ENCODE results near the gene NAB2. TPM values are rescaled to one million over a fixed set of nuclear protein-coding genes. Genes with fewer than 3 reads are reported as not detected.

Gene NAB2
- total and polyA plus RNA-seq, 9 of the 15 experiments (the other 6 are each of a cell fraction or from before 2014, with no cell fraction given): 0.45 to 40.9 (median 20.4) TPM

DNA sequence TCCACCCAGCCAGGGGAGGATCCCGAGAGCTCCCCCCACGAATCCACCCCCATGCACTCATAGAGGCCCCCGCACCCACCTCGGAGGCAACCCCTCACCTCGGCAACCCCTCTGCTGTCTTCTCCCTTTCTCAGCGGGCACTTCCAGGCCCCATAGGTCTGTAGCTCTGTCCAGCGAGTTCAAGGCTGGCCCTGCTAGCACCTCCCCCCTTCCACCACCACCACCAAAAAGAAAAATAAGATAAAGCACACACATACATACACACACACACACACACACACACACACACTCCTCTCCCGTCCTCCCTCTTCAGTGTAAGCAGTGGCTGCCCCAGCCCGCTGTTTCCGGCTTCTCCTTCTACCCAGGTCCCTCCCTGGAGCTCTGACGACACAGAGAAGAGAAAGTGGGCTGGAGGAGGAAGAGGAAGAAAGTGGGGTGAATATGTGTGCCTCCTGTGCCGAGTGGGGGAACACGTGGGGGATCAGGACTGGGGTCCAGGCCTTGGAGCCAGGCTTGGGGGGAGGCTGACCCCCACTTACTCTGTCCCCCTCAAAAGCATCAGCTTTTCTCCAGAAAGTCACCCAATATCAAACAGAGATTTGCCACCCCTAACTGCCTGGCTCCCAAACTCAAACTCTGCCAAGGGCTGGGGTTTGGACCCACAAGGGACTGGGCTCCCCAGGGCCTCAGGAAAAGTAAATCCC is 22.3 kb downstream of the NAB2 start, which contains the start of gene STAT6 (continued):
- TF ChIP-seq PPARD (CRISPR knock-in tag; IDR thresholded peaks at IDR 0.05): no peak
- no peak for TF ChIP-seq CBX5 (IDR thresholded peaks at IDR 0.05; ENCODE audit: borderline replicate concordance, low read depth)
- no peak for TF ChIP-seq SRSF3 (IDR thresholded peaks at IDR 0.05; ENCODE audit: insufficient read depth, low read length)
- TF ChIP-seq NCOA6 (IDR thresholded peaks at IDR 0.05): no peak
- TF ChIP-seq, protein P1, sequence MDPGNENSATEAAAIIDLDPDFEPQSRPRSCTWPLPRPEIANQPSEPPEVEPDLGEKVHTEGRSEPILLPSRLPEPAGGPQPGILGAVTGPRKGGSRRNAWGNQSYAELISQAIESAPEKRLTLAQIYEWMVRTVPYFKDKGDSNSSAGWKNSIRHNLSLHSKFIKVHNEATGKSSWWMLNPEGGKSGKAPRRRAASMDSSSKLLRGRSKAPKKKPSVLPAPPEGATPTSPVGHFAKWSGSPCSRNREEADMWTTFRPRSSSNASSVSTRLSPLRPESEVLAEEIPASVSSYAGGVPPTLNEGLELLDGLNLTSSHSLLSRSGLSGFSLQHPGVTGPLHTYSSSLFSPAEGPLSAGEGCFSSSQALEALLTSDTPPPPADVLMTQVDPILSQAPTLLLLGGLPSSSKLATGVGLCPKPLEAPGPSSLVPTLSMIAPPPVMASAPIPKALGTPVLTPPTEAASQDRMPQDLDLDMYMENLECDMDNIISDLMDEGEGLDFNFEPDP (CRISPR knock-in tag; IDR thresholded peaks at IDR 0.05): no peak
- no peak for TF ChIP-seq DACH1 (IDR thresholded peaks at IDR 0.05; ENCODE audit: partially characterized antibody)
- peak; percentile 40 to 64; a peak in 1 of 4 replicates for TF ChIP-seq ARNT (IDR thresholded peaks at IDR 0.05)
- TF ChIP-seq PTBP1 (IDR thresholded peaks at IDR 0.05; ENCODE audit: low read depth, low read length): no peak
- TF ChIP-seq FOS (IDR thresholded peaks at IDR 0.05; ENCODE audit: extremely low read depth, insufficient read length): no peak
- peak; percentile 25; the same call in 1 of the 2 replicates for TF ChIP-seq SPI1 (IDR thresholded peaks at IDR 0.05; ENCODE audit: borderline replicate concordance, low read depth, low read length)
- no peak for TF ChIP-seq ZSCAN29 (IDR thresholded peaks at IDR 0.05)
- TF ChIP-seq TEAD2 (tag; IDR thresholded peaks at IDR 0.05): no peak
- no peak for TF ChIP-seq SIN3A (IDR thresholded peaks at IDR 0.05; ENCODE audit: borderline replicate concordance in 2 of 2, control insufficient read depth in 1 of 2, low read depth in 2 of 2, low read length in 2 of 2)
- TF ChIP-seq ZNF311 (CRISPR knock-in tag; IDR thresholded peaks at IDR 0.05): no peak; the same call in 1 of the 2 replicates
- TF ChIP-seq TAF9B (IDR thresholded peaks at IDR 0.05; ENCODE audit: partially characterized antibody): no peak
- no peak for TF ChIP-seq PHTF2 (CRISPR knock-in tag; IDR thresholded peaks at IDR 0.05)
- peak; percentile 28; the same call in 1 of the 2 replicates for TF ChIP-seq ATF7 (IDR thresholded peaks at IDR 0.05)
- TF ChIP-seq, protein P2, sequence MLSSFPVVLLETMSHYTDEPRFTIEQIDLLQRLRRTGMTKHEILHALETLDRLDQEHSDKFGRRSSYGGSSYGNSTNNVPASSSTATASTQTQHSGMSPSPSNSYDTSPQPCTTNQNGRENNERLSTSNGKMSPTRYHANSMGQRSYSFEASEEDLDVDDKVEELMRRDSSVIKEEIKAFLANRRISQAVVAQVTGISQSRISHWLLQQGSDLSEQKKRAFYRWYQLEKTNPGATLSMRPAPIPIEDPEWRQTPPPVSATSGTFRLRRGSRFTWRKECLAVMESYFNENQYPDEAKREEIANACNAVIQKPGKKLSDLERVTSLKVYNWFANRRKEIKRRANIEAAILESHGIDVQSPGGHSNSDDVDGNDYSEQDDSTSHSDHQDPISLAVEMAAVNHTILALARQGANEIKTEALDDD (IDR thresholded peaks at IDR 0.05): no peak
- TF ChIP-seq, protein P3, sequence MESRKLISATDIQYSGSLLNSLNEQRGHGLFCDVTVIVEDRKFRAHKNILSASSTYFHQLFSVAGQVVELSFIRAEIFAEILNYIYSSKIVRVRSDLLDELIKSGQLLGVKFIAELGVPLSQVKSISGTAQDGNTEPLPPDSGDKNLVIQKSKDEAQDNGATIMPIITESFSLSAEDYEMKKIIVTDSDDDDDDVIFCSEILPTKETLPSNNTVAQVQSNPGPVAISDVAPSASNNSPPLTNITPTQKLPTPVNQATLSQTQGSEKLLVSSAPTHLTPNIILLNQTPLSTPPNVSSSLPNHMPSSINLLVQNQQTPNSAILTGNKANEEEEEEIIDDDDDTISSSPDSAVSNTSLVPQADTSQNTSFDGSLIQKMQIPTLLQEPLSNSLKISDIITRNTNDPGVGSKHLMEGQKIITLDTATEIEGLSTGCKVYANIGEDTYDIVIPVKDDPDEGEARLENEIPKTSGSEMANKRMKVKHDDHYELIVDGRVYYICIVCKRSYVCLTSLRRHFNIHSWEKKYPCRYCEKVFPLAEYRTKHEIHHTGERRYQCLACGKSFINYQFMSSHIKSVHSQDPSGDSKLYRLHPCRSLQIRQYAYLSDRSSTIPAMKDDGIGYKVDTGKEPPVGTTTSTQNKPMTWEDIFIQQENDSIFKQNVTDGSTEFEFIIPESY (CRISPR knock-in tag; IDR thresholded peaks at IDR 0.05): no peak
- no peak for TF ChIP-seq JUN (IDR thresholded peaks at IDR 0.05; ENCODE audit: borderline replicate concordance, low read depth, low read length)
- TF ChIP-seq JUN (CRISPR knock-in tag; IDR thresholded peaks at IDR 0.05; ENCODE audit: borderline replicate concordance): peak; percentile 66; the same call in 1 of the 2 replicates
- TF ChIP-seq NFIX (CRISPR knock-in tag; IDR thresholded peaks at IDR 0.05; ENCODE audit: low read depth): no peak
- TF ChIP-seq HNRNPL (IDR thresholded peaks at IDR 0.05; ENCODE audit: low read depth, low read length): no peak

Data from K562 (cell line).